NCI-H1436 (cell line): ENCODE measurements around the gene RPA3.

Experiments used
- DNase-seq: peaks from one replicate; lab custom pipeline; 2025; lab: John Stamatoyannopoulos, UW

Gene RPA3

DNA sequence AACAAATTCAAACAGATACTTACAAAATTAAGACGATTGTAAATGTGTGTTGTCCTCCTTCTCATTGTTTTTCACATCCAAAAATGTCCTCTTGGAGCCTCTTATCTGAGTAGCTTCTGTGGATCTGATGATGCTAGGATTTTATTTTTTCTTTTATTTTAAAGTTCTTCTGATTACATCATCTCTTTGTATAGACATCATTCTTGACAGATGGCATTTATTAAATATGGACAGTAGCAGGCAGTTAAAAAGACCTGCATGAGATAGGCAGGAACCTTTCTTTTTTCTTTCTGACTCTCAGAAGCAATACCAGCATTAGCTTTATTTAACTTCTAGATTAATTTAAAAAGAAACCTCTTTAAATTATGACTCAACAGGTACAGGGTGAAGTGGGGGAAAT is at the start of gene RPA3:
TSS of gene RPA3 (minus strand) at position 116 of the 400 bp plus-strand sequence. CDS start 78,189 bp downstream, outside the sequence.
- DNase-seq, result no peak

GRCh38 chr7:7766671-7767070 is 48.3 kb upstream of the RPA3 start:
- DNase-seq, result no peak

- DNase-seq, result no peak
These were observed 47.0 kb upstream of the RPA3 start for GRCh38 chr7:7765422-7765821.

DNA sequence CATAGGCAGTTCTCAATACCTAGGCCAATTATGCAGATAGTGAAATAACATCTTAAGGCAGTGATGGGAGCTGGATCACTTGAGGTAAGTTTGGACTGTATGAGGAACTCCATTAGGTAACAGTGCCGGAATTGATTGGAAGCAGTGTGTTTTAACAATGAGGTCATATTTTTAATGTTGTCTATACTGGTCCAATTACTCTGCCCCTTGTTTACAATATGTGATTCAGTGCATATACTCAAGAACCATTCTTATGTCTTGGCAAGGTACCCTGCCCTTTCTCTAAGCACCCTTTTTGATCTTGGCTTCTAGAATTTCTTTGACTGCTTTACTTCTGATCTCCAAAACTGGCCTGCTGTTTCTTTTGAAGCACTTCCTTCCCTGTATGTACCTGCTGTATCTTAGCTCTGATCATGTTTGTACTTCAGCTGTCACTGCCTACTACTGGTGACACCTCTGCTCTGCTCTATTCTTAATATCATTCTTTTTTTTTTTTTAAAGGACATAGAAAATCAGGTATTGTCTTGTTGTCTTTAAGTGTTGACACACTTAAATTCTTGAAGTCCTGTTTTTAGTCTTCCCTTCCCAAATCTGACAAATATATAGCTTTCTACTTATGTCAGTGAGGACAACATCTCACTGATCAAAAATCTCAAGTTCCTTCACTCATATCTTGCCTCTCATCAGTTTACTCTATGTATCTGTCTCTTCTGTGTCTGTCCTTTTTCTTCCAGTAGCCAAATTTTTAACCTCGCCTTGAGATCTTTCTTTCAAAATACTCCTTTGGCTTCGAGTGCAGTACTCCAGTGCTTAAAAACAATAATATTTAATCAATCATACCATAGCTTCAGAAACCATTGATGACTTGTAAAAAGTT is 46.4 kb upstream of the RPA3 start:
- no peak for DNase-seq

- DNase-seq, result no peak
These were observed 43.8 kb upstream of the RPA3 start for GRCh38 chr7:7761974-7762779.

GRCh38 chr7:7761340-7761973 is 43.0 kb upstream of the RPA3 start:
- DNase-seq, result peak; percentile 59

DNA sequence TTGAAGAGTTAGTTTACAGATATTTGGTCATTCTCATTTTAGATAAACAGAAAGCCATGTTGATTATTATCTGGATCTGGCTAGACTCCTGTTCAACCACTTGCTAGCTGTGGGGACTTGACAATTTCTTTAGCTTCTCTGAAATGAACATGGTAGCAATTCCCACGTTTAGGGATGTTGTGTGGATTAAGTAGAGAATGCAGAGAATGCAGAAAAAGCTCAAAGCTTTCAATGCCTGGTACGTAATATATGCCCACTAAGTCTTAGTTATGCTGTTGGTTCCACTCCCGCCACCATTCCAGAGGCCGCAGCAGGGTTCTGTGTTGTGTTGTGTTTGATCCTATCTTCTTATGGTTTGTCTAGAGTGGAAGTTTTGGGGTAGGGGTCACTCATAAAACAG is 39.2 kb upstream of the RPA3 start:
- no peak for DNase-seq

DNA sequence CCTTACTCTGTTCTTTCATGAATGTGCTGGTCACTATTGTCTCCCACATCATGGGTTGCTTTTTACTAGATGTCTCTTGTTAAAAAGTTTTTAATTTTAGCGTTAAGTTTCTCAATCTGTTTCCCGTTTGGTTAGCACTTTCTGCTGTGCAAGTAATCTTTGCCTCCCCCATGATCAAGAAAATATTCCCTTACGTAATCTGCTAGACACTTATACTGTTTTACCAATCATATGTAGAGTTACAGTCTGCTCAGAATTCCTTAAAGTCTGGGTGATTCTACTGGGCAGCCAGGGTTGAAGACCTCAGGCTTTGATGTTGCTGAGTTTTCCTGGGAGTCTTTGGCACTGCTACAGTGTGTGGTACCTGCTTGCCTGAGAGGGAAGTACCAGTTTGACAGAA is 38.2 kb upstream of the RPA3 start:
- DNase-seq, result no peak

DNA sequence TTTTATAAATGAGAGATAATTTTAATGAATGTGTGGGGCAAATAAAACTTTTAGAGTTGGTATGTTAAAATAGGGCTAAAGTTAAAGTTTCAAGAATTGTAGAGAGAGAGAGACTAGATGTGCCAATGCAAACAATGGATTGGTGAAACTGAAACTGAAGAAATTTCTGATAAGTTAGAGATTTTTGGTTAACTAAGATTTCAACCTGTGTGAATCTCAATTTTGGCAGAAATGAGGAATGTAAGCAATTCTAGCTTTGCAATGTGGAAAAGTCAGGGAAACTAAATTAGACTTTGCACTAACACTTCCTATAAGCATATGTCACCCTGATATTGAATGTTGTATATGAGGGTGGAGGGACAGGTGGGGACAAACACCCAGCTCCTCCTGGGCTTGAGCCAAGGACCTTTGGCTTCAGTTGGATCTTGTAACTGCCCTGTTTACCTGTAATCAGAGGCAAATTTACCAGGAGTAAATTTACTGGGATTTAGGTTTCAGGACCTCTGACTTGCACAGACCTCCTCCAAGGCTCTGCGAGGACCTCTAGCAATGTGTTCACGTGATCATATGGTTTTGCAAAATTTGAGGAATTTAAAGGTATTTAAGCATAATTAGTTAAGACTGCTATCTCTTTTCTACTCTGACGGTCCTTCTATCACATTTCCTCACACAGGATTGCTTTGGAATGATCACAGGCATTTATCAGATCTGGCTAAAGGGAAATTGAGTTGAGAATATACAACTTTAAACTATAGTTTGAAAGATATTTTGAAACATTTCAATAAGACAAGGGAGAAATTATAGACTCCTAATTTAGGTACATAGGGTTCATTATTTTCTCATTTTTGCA is 33.1 kb upstream of the RPA3 start:
- no peak for DNase-seq

DNA sequence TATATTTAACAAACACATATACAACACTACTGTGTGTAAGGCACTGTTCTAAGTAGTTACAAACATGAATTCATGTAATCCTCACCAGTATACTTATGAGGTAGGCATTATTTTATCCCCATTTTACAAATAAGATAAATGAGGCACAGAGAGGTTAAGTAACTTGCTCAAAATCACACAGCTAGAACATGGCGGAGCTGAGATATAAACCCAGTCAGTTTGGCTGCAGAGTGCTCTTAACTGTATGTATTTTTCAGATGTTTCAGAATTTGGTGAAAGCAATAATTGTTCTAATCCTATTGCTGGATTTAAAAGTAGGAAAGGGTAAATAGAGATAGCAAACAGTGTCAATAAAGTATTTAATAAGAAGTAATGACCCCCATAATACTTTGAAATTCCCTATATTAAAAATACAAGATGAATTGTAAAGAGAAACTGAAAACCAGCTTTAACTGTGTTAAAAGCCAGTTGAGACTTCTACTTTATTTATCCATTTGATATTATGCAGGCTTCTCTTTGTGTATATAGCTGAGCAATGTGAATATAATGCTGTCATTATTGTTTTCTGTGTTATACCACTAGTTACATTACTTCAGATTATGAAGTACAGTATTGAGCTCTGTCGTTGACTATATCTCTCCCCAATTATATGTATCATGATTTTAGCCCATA is 32.3 kb upstream of the RPA3 start:
- no peak for DNase-seq

GRCh38 chr7:7746458-7746857 is 28.1 kb upstream of the RPA3 start:
- DNase-seq, result peak; percentile 58

DNA sequence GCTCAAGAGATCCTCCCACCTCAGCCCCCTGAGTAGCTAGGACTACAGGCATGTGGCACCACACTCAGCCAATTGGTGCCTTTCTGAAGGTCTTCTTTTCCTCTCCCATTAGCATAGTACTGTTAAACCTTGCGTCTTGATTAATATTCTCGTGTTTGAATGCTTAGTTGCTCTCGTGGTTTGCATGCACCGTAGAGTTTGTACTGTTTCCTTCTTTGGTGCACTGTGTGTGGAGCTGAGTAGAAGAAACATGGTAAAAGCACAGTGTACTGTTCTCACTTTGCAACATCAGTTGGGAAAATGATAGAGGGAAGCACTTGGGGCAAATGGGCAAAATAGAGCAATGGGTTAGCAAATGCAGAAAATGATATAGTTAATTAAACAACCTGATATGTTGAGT is 27.6 kb upstream of the RPA3 start:
- no peak for DNase-seq

DNA sequence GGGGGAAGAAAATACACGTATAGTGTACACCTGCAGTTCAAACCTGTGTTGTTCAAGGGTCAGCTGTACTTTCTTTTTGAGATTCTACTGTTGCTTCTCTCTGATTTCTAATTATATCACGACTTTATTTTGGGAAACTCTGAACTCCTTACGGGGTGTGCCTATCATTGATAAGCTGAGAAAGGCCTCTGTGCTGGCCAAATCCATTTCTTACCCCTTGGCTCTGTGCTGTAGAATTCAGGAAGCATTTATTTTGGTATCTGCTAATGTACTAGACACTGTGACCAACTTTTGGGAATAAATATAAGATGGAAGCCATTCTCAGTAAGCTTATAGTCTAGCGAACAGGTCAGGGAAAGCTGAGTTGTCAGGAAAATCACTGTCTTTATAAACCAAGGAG is 26.9 kb upstream of the RPA3 start:
- DNase-seq, result no peak

GRCh38 chr7:7742223-7742622 is 23.8 kb upstream of the RPA3 start:
- DNase-seq, result no peak

DNA sequence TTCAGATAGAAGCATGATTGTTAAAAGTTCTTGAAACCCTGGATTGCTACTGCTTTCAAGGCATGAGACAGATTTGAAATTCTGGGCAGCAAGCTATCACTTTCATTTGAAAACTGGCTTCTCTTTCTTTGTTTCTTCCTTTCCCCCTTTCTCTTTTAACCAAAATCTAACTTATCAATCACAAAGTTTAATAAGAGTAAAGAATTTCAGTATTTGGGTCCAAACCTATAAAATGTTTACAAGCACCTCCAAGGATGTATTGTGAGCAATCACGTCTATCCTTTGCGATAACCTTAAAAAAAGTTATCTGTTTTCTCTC is 21.6 kb upstream of the RPA3 start:
- no peak for DNase-seq

- DNase-seq, result no peak
These were observed 21.0 kb upstream of the RPA3 start for GRCh38 chr7:7739204-7740036.

DNA sequence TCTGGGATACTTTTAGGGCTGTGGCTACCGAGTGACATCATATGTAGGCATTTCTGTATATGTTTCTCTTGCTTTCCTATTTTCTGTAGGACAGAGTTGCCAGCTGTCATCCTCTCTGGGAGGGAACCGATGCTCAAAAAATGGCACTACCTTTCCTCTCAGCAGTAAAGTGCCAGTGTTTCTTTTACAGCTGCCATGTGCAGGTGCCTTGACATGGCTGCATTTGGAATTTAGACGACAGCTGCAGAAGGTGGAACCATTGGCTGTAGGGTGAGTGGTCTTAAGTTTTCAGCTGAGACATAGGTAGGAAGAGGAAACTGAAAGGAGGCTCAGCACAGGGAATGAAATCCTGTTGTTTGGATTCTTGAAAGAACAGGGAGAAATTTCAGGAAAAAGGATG is 20.2 kb upstream of the RPA3 start:
- DNase-seq, result no peak

GRCh38 chr7:7738177-7738576 is 19.8 kb upstream of the RPA3 start:
- no peak for DNase-seq

DNA sequence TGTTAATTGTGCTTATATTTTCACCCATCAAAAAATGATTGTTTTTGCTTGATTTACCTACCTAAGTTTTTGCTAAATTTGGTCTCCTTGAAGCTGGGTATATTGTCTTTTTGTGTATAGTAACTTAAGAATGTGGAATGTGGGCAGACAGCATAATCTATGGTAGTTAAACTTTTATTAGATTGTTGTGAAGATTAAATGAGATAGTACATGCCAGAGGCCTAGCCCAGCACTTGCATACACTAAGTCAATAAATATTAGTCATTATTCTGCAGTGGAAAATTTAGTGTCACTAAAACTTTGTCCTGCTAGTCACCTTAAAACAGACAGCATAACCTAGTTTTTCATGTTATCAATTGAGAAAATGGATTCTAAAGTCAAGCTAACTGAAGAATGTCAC is 19.3 kb upstream of the RPA3 start:
- DNase-seq, result no peak

DNA sequence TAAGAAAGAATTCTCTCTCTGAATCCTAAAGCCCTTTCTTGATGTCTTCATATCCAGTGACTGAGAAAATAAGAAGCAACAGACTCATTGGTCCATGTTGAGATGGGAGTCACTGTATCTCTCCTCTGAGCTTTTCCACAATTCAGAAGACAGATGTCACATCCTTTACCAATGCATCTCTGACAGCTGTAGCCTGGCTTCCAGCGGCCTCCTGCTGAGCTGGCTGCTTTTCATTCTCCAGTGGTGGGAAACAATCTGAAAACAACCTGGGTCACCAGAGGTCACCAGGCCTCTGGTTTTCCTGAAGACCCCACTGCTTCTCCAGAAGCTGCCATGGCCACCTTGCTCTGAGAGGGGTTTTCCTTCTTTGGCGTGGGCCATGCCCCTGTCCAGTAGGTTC is 18.3 kb upstream of the RPA3 start:
- DNase-seq, result no peak
